CD4-positive, alpha-beta T cell treated with Interleukin-6 at 100 ng/mL for 8 hours (primary cell): ENCODE measurements around the gene SYNPO2.
"Not testable (repeated sequence)": the region's sequence is repeated elsewhere in the genome, so short reads cannot be mapped to it uniquely, and the experiment has no call there.

ENCODE experiments used
- DNase-seq: peaks from one replicate; pipeline ENCODE4 v3.0.0-alpha.2; 2020; ENCODE audit warnings: mixed read lengths, low spot score

The SYNPO2 gene

DNA sequence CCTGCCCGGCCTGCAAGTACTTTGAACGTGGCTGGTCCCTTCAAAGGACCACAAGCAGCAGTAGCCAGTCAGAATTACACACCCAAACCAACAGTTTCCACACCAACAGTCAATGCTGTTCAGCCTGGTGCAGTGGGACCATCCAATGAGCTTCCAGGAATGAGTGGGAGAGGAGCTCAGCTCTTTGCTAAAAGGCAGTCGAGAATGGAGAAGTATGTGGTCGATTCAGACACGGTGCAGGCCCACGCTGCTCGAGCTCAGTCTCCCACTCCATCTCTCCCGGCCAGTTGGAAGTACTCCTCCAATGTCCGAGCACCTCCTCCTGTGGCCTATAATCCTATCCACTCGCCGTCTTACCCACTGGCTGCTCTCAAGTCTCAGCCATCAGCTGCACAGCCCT lies 142.6 kb downstream of the SYNPO2 start:
- no peak for DNase-seq

GRCh38 chr4:119032921-119033685 lies 144.4 kb downstream of the SYNPO2 start:
- DNase-seq, result no peak

- DNase-seq, result no peak
Measured at GRCh38 chr4:119034276-119035008, 145.8 kb downstream of the SYNPO2 start.

GRCh38 chr4:119035951-119036737 lies 147.5 kb downstream of the SYNPO2 start:
- DNase-seq, result no peak

GRCh38 chr4:119037709-119038108 lies 149.1 kb downstream of the SYNPO2 start:
- no peak for DNase-seq

- DNase-seq, result no peak
Measured at GRCh38 chr4:119038116-119038841, 149.6 kb downstream of the SYNPO2 start.

GRCh38 chr4:119039160-119039559 lies 150.5 kb downstream of the SYNPO2 start:
- DNase-seq, result no peak

GRCh38 chr4:119039779-119040178 lies 151.1 kb downstream of the SYNPO2 start:
- no peak for DNase-seq

GRCh38 chr4:119040261-119040660 lies 151.6 kb downstream of the SYNPO2 start:
- DNase-seq, result no peak

GRCh38 chr4:119040694-119041185 lies 152.1 kb downstream of the SYNPO2 start:
- no peak for DNase-seq

DNA sequence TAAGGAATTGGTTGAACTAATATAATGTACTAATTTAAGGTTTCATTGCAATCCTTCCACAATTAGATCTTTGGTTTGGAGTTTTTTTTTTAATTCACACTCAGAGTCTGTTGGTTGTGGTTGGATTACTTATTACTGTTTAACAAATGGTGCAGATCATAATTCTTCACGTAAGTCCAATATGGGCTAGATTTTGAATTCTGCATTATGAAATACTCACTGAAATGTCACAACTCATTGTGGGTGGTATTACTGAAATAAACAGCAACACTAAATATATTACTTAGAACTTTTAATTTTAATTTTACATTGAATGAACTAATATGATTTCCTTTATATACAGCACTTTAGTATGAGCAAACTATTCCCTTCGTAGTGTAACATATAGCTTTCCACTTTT lies 152.7 kb downstream of the SYNPO2 start:
- no peak for DNase-seq

- DNase-seq, result peak; percentile 72
Measured at GRCh38 chr4:119041951-119042560, 153.4 kb downstream of the SYNPO2 start.

DNA sequence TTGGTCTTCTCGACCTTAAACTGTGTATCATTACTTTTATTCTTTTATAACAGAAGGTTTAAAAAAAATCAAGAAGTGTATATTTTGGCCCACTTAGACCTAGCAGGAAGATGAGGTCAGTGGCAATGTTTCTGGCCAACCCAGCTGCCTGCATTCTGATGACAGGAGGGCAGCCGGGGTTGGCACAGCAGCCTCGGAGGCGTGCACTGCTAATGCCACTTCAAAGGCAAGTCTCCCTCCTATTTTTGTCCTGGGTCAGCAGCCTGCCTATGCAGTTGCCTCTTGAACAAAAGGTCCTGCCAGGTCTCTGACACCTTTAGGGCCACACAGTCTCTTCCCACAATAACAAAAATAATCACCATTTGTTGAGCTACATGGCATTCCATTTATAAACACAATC lies 157.6 kb downstream of the SYNPO2 start:
- DNase-seq, result no peak

GRCh38 chr4:119047059-119047458 lies 158.4 kb downstream of the SYNPO2 start:
- DNase-seq, result not testable (repeated sequence)

DNA sequence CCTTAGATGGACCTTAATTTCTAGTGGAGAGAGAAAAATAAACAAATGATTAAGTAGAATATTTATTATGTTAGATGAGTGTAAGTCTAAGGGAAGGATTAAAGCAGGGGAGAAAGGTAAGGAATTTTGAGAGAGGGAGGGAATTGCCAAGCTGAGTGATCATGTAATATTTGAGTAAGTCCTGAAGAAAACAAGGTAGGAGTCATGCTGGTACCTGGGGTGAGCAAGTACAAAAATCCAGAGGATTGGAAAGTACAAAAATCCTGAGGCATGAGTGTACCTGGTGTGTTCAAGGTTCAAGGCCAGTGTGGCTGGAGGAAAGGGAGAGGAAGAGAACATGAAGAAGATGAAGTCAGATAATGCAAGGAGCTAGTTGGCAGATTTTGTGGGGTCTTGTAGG lies 159.8 kb downstream of the SYNPO2 start:
- DNase-seq, result no peak

GRCh38 chr4:119049342-119049741 lies 160.7 kb downstream of the SYNPO2 start:
- no peak for DNase-seq

- no peak for DNase-seq
Measured at GRCh38 chr4:119050527-119051090, 162.0 kb downstream of the SYNPO2 start.

- DNase-seq, result no peak
Measured at GRCh38 chr4:119053245-119053644, 164.6 kb downstream of the SYNPO2 start.

DNA sequence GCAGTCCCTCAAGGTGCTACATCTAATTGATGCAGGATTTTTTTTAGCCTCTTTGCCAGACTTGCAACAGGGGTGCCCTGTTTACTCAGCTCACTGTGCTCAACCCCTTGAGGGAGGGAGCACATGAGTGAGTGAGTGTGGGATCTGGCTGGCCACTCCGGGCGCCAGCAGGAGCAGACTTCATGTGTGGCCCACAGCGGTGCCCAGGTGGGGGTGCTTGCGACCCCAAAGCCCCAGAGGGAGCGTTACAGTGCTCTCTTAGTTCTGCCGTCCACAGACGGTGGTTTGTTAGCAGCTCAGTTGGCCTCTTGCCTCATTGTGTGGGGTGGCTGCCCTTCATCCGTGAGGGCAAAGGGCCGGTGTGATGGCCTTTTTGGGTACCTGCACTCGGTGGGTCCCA lies 165.3 kb downstream of the SYNPO2 start:
- DNase-seq, result no peak

DNA sequence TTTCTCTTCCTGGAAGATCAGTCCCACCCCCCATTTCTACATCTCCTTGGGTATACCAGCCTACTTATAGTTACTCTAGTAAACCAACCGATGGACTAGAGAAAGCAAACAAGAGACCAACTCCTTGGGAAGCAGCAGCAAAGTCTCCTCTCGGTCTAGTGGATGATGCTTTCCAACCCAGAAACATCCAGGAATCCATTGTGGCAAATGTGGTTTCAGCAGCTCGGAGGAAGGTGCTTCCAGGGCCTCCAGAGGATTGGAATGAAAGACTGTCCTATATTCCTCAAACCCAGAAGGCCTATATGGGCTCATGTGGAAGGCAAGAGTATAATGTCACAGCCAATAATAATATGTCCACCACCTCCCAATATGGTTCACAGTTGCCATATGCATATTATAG lies 168.8 kb downstream of the SYNPO2 start:
- no peak for DNase-seq

DNA sequence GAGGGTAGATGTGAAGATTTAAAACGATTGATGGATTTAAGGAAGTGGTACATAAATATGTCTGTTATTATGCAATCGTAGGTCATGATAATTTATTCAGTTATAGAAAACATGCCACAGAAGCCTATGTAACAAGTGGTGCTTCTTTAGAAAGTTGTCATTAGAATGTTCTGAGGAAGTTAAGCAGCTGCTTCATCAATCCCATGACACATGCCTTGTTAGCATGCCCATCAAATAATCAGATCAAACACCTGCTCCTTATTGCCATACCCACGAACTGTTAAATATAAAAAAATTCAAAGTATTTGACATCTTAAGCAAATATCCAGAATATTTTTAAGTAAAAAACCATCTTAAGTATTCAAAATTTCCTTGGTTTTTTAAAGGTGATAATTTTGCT lies 170.6 kb downstream of the SYNPO2 start:
- DNase-seq, result no peak
